ENCODE results near the gene IER5L.

DNA sequence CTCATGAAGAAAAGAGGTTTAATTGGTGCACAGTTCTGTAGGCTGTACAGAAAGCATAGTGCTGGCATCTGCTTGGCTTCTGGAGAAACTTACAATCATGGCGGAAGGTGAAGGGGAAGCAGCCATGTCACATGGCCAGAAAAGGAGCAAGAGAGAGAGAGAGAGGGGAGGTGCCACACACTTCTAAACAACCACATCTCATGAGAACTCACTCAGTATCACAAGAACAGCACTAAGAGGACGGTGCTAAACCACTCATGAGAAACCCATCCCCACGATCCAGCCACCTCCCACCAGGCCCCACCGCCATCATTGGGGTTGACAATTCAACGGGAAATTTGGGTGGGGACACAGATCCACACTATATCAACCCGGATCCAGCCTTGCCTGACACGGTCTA is 28.8 kb upstream of the IER5L start:
- TF ChIP-seq ZFP3 (CRISPR knock-in tag; IDR thresholded peaks at IDR 0.05) (no peak), ARNTL (CRISPR knock-in tag; IDR thresholded peaks at IDR 0.05; ENCODE audit: borderline replicate concordance, low read depth) (no peak), RARB (CRISPR knock-in tag; IDR thresholded peaks at IDR 0.05) (no peak), CSDC2 (CRISPR knock-in tag; IDR thresholded peaks at IDR 0.05) (no peak)
- TF ChIP-seq, protein P1, sequence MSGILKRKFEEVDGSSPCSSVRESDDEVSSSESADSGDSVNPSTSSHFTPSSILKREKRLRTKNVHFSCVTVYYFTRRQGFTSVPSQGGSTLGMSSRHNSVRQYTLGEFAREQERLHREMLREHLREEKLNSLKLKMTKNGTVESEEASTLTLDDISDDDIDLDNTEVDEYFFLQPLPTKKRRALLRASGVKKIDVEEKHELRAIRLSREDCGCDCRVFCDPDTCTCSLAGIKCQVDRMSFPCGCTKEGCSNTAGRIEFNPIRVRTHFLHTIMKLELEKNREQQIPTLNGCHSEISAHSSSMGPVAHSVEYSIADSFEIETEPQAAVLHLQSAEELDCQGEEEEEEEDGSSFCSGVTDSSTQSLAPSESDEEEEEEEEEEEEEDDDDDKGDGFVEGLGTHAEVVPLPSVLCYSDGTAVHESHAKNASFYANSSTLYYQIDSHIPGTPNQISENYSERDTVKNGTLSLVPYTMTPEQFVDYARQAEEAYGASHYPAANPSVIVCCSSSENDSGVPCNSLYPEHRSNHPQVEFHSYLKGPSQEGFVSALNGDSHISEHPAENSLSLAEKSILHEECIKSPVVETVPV (CRISPR knock-in tag; IDR thresholded peaks at IDR 0.05): no peak
- TF ChIP-seq, protein P2, sequence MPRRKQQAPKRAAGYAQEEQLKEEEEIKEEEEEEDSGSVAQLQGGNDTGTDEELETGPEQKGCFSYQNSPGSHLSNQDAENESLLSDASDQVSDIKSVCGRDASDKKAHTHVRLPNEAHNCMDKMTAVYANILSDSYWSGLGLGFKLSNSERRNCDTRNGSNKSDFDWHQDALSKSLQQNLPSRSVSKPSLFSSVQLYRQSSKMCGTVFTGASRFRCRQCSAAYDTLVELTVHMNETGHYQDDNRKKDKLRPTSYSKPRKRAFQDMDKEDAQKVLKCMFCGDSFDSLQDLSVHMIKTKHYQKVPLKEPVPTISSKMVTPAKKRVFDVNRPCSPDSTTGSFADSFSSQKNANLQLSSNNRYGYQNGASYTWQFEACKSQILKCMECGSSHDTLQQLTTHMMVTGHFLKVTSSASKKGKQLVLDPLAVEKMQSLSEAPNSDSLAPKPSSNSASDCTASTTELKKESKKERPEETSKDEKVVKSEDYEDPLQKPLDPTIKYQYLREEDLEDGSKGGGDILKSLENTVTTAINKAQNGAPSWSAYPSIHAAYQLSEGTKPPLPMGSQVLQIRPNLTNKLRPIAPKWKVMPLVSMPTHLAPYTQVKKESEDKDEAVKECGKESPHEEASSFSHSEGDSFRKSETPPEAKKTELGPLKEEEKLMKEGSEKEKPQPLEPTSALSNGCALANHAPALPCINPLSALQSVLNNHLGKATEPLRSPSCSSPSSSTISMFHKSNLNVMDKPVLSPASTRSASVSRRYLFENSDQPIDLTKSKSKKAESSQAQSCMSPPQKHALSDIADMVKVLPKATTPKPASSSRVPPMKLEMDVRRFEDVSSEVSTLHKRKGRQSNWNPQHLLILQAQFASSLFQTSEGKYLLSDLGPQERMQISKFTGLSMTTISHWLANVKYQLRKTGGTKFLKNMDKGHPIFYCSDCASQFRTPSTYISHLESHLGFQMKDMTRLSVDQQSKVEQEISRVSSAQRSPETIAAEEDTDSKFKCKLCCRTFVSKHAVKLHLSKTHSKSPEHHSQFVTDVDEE (CRISPR knock-in tag; IDR thresholded peaks at IDR 0.05): no peak
- TF ChIP-seq, protein P3, sequence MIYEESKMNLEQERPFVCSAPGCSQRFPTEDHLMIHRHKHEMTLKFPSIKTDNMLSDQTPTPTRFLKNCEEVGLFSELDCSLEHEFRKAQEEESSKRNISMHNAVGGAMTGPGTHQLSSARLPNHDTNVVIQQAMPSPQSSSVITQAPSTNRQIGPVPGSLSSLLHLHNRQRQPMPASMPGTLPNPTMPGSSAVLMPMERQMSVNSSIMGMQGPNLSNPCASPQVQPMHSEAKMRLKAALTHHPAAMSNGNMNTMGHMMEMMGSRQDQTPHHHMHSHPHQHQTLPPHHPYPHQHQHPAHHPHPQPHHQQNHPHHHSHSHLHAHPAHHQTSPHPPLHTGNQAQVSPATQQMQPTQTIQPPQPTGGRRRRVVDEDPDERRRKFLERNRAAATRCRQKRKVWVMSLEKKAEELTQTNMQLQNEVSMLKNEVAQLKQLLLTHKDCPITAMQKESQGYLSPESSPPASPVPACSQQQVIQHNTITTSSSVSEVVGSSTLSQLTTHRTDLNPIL (CRISPR knock-in tag; IDR thresholded peaks at IDR 0.05; ENCODE audit: low read depth): no peak
- TF ChIP-seq, protein P4, sequence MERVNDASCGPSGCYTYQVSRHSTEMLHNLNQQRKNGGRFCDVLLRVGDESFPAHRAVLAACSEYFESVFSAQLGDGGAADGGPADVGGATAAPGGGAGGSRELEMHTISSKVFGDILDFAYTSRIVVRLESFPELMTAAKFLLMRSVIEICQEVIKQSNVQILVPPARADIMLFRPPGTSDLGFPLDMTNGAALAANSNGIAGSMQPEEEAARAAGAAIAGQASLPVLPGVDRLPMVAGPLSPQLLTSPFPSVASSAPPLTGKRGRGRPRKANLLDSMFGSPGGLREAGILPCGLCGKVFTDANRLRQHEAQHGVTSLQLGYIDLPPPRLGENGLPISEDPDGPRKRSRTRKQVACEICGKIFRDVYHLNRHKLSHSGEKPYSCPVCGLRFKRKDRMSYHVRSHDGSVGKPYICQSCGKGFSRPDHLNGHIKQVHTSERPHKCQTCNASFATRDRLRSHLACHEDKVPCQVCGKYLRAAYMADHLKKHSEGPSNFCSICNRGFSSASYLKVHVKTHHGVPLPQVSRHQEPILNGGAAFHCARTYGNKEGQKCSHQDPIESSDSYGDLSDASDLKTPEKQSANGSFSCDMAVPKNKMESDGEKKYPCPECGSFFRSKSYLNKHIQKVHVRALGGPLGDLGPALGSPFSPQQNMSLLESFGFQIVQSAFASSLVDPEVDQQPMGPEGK (CRISPR knock-in tag; IDR thresholded peaks at IDR 0.05; ENCODE audit: borderline replicate concordance): no peak
